Natural killer cell (primary cell): Measurements from ENCODE around the gene RASSF5. TPM values are rescaled to one million over a fixed set of nuclear protein-coding genes. Genes with fewer than 3 reads are reported as not detected.

Source experiments
- ATAC-seq, 3 donors: fragments of 150-1000 bp in 2 of 3; fragments of 200-7000 bp in 1 of 3; cut with Tn5 transposase; 1 replicate in 1 of 3; 2 replicates in 2 of 3; pipeline ENCODE4 v1.10.0; 2021; ENCODE audit warnings: mild to moderate bottlenecking in 2 of 3, moderate library complexity in 2 of 3
- DNase-seq, 2 donors: peaks; one replicate each; pipeline versions ENCODE4 v3.0.0 to v3.0.0-alpha.2; 2013 to 2021; ENCODE audit warnings: mixed read lengths in 1 of 2
- H3K27ac ChIP-seq: one replicate; pipeline ENCODE4 v1.5.1; 2013; ENCODE audit warnings: mild to moderate bottlenecking, low read length
- H3K27me3 ChIP-seq: one replicate; pipeline ENCODE4 v1.6.1; 2013; ENCODE audit warnings: low read length; ENCODE audit not compliant: control insufficient read depth, insufficient read depth
- H3K36me3 ChIP-seq: one replicate; pipeline ENCODE4 v1.6.1; 2013; ENCODE audit warnings: low read length; ENCODE audit not compliant: control insufficient read depth, insufficient read depth
- H3K4me1 ChIP-seq: one replicate; pipeline ENCODE4 v1.6.1; 2013; ENCODE audit warnings: low read length; ENCODE audit not compliant: control insufficient read depth, insufficient read depth
- H3K4me3 ChIP-seq: one replicate; pipeline ENCODE4 v1.5.1; 2013; ENCODE audit warnings: low read length
- H3K9me3 ChIP-seq: one replicate; pipeline ENCODE4 v1.6.1; 2013; ENCODE audit warnings: low read length; ENCODE audit not compliant: control insufficient read depth, insufficient read depth
- H3K27ac Mint-ChIP-seq, 2 donors: one replicate each; pipeline ENCODE4 v1.8.0; 2022; ENCODE audit warnings: mild to moderate bottlenecking in 2 of 2, mixed read lengths in 2 of 2, moderate library complexity in 1 of 2
- H3K27me3 Mint-ChIP-seq, 2 donors: one replicate each; pipeline ENCODE4 v1.8.0; 2022; ENCODE audit warnings: low read depth in 2 of 2, mixed read lengths in 2 of 2
- H3K36me3 Mint-ChIP-seq: one replicate; pipeline ENCODE4 v1.8.0; 2022; ENCODE audit warnings: mixed read lengths
- H3K4me1 Mint-ChIP-seq, 2 donors: one replicate each; pipeline ENCODE4 v1.8.0; 2022; ENCODE audit warnings: mixed read lengths in 2 of 2
- H3K4me3 Mint-ChIP-seq: one replicate; pipeline ENCODE4 v1.8.0; 2022; ENCODE audit warnings: mild to moderate bottlenecking, moderate library complexity, mixed read lengths
- H3K9me3 Mint-ChIP-seq, 2 donors: one replicate each; pipeline ENCODE4 v1.8.0; 2022; ENCODE audit warnings: mixed read lengths in 2 of 2
- CTCF ChIP-seq: fragments of 200-600 bp; IDR thresholded peaks from one replicate; pipeline ENCODE4 v1.8.0; 2022; ENCODE audit warnings: antibody characterized with exemption
- WGBS: methylation state at CpG from one replicate; pipeline ENCODE4 v1.1.7; 2013; ENCODE audit warnings: missing lambda C conversion rate; ENCODE audit not compliant: insufficient coverage; 5-methylcytosine and 5-hydroxymethylcytosine counted together
- intact Hi-C: fragments of 100-400 bp; cut with micrococcal nuclease; formaldehyde crosslinking; loops from one replicate; pipeline ENCODE4 v1.14.2; 2022
- total RNA-seq, 4 donors: library from RNA; stranded (reverse); fragments of 120-200 nt in 1 of 4; gene quantifications; one replicate each; pipeline versions ENCODE4 v1.2.3 to v1.2.4, GENCODE V29; 2013 to 2022

Gene RASSF5
- total RNA-seq, 3 donors from 2014 or later (not counting 1 experiment from before 2014, with no cell fraction given), result 231 to 333 (median 279) TPM

DNA sequence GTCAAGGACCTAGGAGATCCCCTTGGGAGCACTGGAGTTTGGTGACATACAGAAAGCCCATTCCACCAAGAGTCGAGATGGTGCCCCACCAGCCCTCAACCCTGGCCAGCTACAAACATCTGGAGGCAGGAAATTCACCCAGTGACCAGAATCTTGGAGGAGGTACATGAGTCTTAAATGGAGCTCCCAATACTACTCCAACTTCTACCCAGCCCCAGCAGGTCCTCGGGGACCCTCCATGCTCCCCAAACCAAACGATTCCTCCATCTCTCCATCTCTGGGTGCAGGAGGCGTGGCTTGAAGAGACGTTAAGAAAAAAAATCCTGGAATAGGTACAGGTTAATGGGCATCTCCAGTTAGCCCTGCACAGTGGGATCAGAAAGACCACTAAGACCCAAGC lies 5.5 kb upstream of the RASSF5 start:
- H3K27ac ChIP-seq, result no peak overlapping the region
- no peak overlapping the region for H3K27ac Mint-ChIP-seq
- WGBS, result 96% methylated on average over 5 of the region's 5 CpGs

DNA sequence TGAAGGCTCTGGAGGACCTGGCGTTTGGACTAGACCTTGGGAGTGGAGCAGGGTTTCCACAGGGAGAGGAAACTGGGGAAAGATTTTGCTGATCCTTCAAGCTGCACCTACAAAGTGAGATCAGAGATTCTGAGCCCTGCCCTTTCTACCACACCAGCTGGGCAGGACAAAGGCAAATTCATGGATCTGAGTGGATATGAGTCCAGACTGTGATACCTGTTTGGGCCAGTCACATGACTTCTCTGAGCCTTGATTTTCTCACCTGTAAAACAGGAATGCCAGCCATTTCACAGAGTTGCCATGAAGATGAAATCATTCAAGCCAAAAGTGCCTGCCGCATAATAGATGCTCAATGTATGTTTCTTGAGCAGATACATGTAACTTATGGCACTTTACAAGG lies 4.9 kb upstream of the RASSF5 start:
- ATAC-seq, result no peak
- DNase-seq, result no peak
- Mint-ChIP-seq H3K27me3 (no peaks in the 10 kb centered on the region), H3K9me3 (no peaks in the 10 kb centered on the region), H3K27ac (peak overlapping the region in 1 of 2 donors; percentile 81), H3K4me1 (peaks cover 33 to 38% of the 10 kb centered on the region in 2 donors), H3K36me3 (no peaks in the 10 kb centered on the region), H3K4me3 (no peak overlapping the region)
- Histone ChIP-seq H3K36me3 (peaks cover 5% of the 10 kb centered on the region), H3K27ac (no peak overlapping the region), H3K9me3 (no peaks in the 10 kb centered on the region), H3K27me3 (no peaks in the 10 kb centered on the region), H3K4me3 (no peak overlapping the region), H3K4me1 (peaks cover 36% of the 10 kb centered on the region)
- TF ChIP-seq CTCF, result no peak
- 100% methylated on average over 2 of the region's 2 CpGs for WGBS
- intact Hi-C loops, result no loop called here

More for the DNA sequence above, 5.5 kb upstream of the RASSF5 start:
- ATAC-seq (no peak), DNase-seq (no peak)
- H3K27me3 Mint-ChIP-seq, result no peaks in the 10 kb centered on the region
- TF ChIP-seq CTCF, result no peak
- H3K36me3 Mint-ChIP-seq, result no peaks in the 10 kb centered on the region
- H3K4me1 Mint-ChIP-seq, result peaks cover 33 to 38% of the 10 kb centered on the region in 2 donors
- H3K4me1 ChIP-seq, result peaks cover 36% of the 10 kb centered on the region
- H3K9me3 Mint-ChIP-seq, result no peaks in the 10 kb centered on the region
- H3K4me3 Mint-ChIP-seq, result no peak overlapping the region
- intact Hi-C loops, result no loop called here
- no peaks in the 10 kb centered on the region for H3K27me3 ChIP-seq
- H3K4me3 ChIP-seq, result no peak overlapping the region
- no peaks in the 10 kb centered on the region for H3K9me3 ChIP-seq
- peaks cover 5% of the 10 kb centered on the region for H3K36me3 ChIP-seq

DNA sequence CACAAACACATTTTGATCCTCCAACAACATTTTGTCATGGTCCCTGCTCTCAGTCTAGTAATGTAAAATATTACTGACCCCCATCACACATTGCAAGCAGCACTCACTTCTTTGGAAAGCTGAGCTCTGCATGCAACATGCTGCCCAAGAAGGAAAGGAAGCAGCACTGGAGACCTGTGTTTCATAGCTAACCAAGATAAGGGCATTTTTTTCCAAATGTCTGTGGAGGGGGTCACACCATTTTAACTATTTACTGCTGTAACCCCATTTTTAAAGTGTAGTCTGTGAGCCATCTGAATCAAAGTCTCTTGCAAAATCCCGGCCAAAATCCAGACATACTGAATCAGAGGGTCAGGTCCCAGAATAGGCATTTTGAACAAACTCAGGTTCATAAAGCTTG lies 4.5 kb upstream of the RASSF5 start:
- Histone ChIP-seq H3K4me1 (peaks cover 36% of the 10 kb centered on the region), H3K27ac (no peak overlapping the region), H3K27me3 (no peaks in the 10 kb centered on the region), H3K9me3 (no peaks in the 10 kb centered on the region), H3K4me3 (no peak overlapping the region), H3K36me3 (peaks cover 5% of the 10 kb centered on the region)
- H3K27ac Mint-ChIP-seq, result peak overlapping the region; percentile 43 to 81
- no peaks in the 10 kb centered on the region for H3K9me3 Mint-ChIP-seq
- no peak for ATAC-seq
- H3K4me3 Mint-ChIP-seq, result no peak overlapping the region
- no peaks in the 10 kb centered on the region for H3K36me3 Mint-ChIP-seq
- no peak for TF ChIP-seq CTCF
- no peak for DNase-seq
- no peaks in the 10 kb centered on the region for H3K27me3 Mint-ChIP-seq
- intact Hi-C loops, result no loop called here
- WGBS, result 96% methylated on average over 1 of the region's 1 CpG
- H3K4me1 Mint-ChIP-seq, result peaks cover 33 to 39% of the 10 kb centered on the region in 2 donors
